Endodermal cell (in vitro differentiated cells): ENCODE results near the gene KIAA1217. TPM values are rescaled to one million over a fixed set of nuclear protein-coding genes. Genes with fewer than 3 reads are reported as not detected.

Experiments used
- DNase-seq: peaks from one replicate; pipeline ENCODE4 v3.0.0-alpha.2; 2017
- H3K27ac ChIP-seq: 2 replicates; pipeline ENCODE4 v1.5.1; 2013; ENCODE audit warnings: mild to moderate bottlenecking, low read depth, low read length, moderate library complexity
- H3K27me3 ChIP-seq: 2 replicates; pipeline ENCODE4 v1.6.1; 2013; ENCODE audit warnings: mild to moderate bottlenecking, low read length, moderate library complexity; ENCODE audit not compliant: insufficient read depth, control insufficient read depth, poor library complexity, severe bottlenecking
- H3K36me3 ChIP-seq: 2 replicates; pipeline ENCODE4 v1.7.0; 2013; ENCODE audit warnings: mild to moderate bottlenecking, low read length, moderate library complexity; ENCODE audit not compliant: control insufficient read depth, insufficient read depth
- H3K4me1 ChIP-seq: one replicate; pipeline ENCODE4 v1.7.0; 2013; ENCODE audit warnings: low read length; ENCODE audit not compliant: control insufficient read depth, insufficient read depth
- H3K4me3 ChIP-seq: 2 replicates; pipeline ENCODE4 v1.5.1; 2013; ENCODE audit warnings: mild to moderate bottlenecking, low read length, moderate library complexity
- H3K9ac ChIP-seq: 2 replicates; pipeline ENCODE4 v1.6.1; 2013; ENCODE audit warnings: mild to moderate bottlenecking, low read length, moderate library complexity; ENCODE audit not compliant: poor library complexity, severe bottlenecking; ENCODE audit errors: extremely low read depth
- H3K9me3 ChIP-seq: 2 replicates; pipeline ENCODE4 v1.6.1; 2013; ENCODE audit warnings: mild to moderate bottlenecking, low read length, moderate library complexity; ENCODE audit not compliant: control insufficient read depth
- H3K27ac Mint-ChIP-seq: 2 replicates; pipeline ENCODE4 v1.8.0; 2020; ENCODE audit warnings: mixed read lengths
- H3K27me3 Mint-ChIP-seq: 2 replicates; pipeline ENCODE4 v1.8.0; 2021; ENCODE audit warnings: mild to moderate bottlenecking, mixed read lengths; ENCODE audit not compliant: insufficient read depth
- H3K36me3 Mint-ChIP-seq: 2 replicates; pipeline ENCODE4 v1.8.0; 2020; ENCODE audit warnings: low read depth, mixed read lengths
- H3K4me1 Mint-ChIP-seq: 2 replicates; pipeline ENCODE4 v1.8.0; 2020; ENCODE audit warnings: mixed read lengths
- H3K4me3 Mint-ChIP-seq: 2 replicates; pipeline ENCODE4 v1.8.0; 2020; ENCODE audit warnings: mild to moderate bottlenecking, moderate library complexity, mixed read lengths
- H3K9me3 Mint-ChIP-seq: 2 replicates; pipeline ENCODE4 v1.8.0; 2020; ENCODE audit warnings: mild to moderate bottlenecking, mixed read lengths
- WGBS, 2 experiments: methylation state at CpG; one replicate each; pipeline versions ENCODE4 v1.1.5 to v1.1.7; 2013; ENCODE audit warnings: missing lambda C conversion rate in 2 of 2, mixed read lengths in 1 of 2; ENCODE audit not compliant: insufficient coverage in 1 of 2, insufficient read length in 1 of 2; 5-methylcytosine and 5-hydroxymethylcytosine counted together
- total RNA-seq, 2 donors: library from RNA; stranded (reverse); fragmentation: NEBNext Ultra II Directional in 1 of 2; extraction: Animal tissue kit (Norgen Biotek cat#: 25700) in 1 of 2; gene quantifications; 2 replicates in 1 of 2; 3 replicates in 1 of 2; pipeline ENCODE4 v1.2.1, GENCODE V29; 2021
- TF ChIP-seq, protein P1 (sequence below): fragments of 200-600 bp; sonication (generic); conservative IDR thresholded peaks from 2 replicates; pipeline ENCODE4 v1.5.0; 2021; ENCODE audit warnings: antibody characterized with exemption, mild to moderate bottlenecking

KIAA1217 gene
- total RNA-seq, 2 donors from 2014 or later, result 25.4 to 27.2 TPM

DNA sequence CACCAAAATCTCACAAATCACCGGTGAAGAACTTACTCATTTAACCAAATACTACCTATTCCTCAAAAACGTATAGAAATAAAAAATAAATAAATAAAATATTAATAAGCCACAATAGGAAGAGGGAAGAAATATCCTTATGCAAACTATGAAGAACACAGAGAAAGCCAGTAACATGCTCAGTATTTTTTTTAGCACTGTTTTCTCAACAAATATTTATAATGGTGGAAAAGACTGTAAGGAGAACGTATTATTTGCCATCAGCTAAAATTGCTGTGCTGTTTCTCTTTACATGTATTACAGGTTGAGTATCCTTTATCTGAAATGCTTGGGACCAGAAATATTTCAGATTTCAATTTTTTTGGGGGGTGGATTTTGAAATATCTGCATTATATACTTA lies 21.0 kb downstream of the KIAA1217 start:
- H3K36me3 Mint-ChIP-seq, result peaks cover 11% of the 10 kb centered on the region
- WGBS, 2 experiments, result 96% methylated on average over 2 of the region's 3 CpGs; no CpG with 5 or more reads in 1 of the 2 experiments
- H3K27me3 Mint-ChIP-seq, result no peaks in the 10 kb centered on the region
- Histone ChIP-seq H3K4me3 (no peak overlapping the region), H3K9ac (no peak overlapping the region), H3K9me3 (no peaks in the 10 kb centered on the region), H3K27ac (no peak overlapping the region), H3K27me3 (no peaks in the 10 kb centered on the region), H3K36me3 (peaks cover 10% of the 10 kb centered on the region), H3K4me1 (peaks cover 2% of the 10 kb centered on the region)
- H3K4me1 Mint-ChIP-seq, result peaks cover 6% of the 10 kb centered on the region
- no peak overlapping the region for H3K4me3 Mint-ChIP-seq
- TF ChIP-seq, protein P1, sequence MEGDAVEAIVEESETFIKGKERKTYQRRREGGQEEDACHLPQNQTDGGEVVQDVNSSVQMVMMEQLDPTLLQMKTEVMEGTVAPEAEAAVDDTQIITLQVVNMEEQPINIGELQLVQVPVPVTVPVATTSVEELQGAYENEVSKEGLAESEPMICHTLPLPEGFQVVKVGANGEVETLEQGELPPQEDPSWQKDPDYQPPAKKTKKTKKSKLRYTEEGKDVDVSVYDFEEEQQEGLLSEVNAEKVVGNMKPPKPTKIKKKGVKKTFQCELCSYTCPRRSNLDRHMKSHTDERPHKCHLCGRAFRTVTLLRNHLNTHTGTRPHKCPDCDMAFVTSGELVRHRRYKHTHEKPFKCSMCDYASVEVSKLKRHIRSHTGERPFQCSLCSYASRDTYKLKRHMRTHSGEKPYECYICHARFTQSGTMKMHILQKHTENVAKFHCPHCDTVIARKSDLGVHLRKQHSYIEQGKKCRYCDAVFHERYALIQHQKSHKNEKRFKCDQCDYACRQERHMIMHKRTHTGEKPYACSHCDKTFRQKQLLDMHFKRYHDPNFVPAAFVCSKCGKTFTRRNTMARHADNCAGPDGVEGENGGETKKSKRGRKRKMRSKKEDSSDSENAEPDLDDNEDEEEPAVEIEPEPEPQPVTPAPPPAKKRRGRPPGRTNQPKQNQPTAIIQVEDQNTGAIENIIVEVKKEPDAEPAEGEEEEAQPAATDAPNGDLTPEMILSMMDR, result no peak
- DNase-seq, result no peak
- no peak overlapping the region for H3K27ac Mint-ChIP-seq
- H3K9me3 Mint-ChIP-seq, result no peaks in the 10 kb centered on the region

DNA sequence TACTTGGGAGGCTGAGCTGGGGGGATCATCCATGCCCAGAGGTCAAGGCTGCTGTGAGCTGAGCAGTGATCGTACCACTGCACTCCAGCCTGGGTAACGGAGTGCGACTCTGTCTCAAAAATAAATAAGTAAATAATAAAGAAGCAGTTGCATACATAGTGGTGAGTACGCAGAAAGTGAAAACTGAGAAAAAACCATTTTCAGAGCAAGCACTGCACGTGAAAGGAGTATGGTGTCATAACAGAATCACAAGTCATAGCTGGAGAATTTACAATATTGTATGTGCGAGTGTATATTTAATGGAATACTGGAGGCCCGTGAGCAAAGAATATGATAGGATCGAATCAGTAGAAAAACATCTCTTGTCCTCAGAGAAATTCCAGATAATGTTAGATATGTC lies 22.3 kb downstream of the KIAA1217 start:
- no peak overlapping the region for H3K4me3 ChIP-seq

DNA sequence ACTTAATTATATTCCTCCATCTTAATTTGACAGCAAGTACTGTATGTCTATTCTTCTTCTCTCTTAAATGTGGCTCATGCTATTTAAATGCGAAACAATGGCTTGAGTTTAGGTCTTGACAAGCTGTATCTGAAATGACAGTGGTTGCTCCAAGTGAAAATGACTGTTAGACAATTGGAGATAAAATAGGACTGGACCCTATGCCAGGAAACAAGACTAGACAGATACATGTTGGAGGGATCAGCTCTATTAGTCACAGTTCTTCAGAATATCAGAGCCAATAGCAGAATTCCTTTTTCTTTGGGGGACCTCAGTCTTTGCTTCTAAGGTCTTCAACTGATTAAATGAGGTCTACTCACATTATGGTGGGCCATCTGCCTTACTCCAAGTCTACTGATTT lies 25.8 kb downstream of the KIAA1217 start:
- Mint-ChIP-seq H3K4me3 (no peak overlapping the region), H3K4me1 (peaks cover 44% of the 10 kb centered on the region), H3K27ac (no peak overlapping the region), H3K9me3 (no peaks in the 10 kb centered on the region), H3K36me3 (no peaks in the 10 kb centered on the region), H3K27me3 (no peaks in the 10 kb centered on the region)
- Histone ChIP-seq H3K27me3 (no peaks in the 10 kb centered on the region), H3K4me3 (no peak overlapping the region), H3K27ac (no peak overlapping the region), H3K4me1 (peaks cover 24% of the 10 kb centered on the region), H3K9me3 (no peaks in the 10 kb centered on the region), H3K9ac (no peak overlapping the region), H3K36me3 (no peaks in the 10 kb centered on the region)
- WGBS, 2 experiments, result 97 to 100% methylated on average over 1 of the region's 1 CpG
- no peak for DNase-seq
- TF ChIP-seq, protein P1, result no peak

More for the DNA sequence above, 22.3 kb downstream of the KIAA1217 start:
- H3K36me3 ChIP-seq, result no peaks in the 10 kb centered on the region
- Mint-ChIP-seq H3K4me3 (no peak overlapping the region), H3K27ac (no peak overlapping the region), H3K9me3 (no peaks in the 10 kb centered on the region), H3K4me1 (peaks cover 16% of the 10 kb centered on the region), H3K27me3 (no peaks in the 10 kb centered on the region), H3K36me3 (no peaks in the 10 kb centered on the region)
- TF ChIP-seq, protein P1, result no peak
- H3K9me3 ChIP-seq, result no peaks in the 10 kb centered on the region
- no peak overlapping the region for H3K27ac ChIP-seq
- H3K4me1 ChIP-seq, result peaks cover 10% of the 10 kb centered on the region
- WGBS, 2 experiments, result 93 to 96% methylated on average over 6 to 8 of the region's 8 CpGs
- H3K9ac ChIP-seq, result no peak overlapping the region
- H3K27me3 ChIP-seq, result no peaks in the 10 kb centered on the region
- no peak for DNase-seq
